HS-27A (cell line): Measurements from ENCODE around the gene TBC1D32.
"Not testable (repeated sequence)": the region's sequence is repeated elsewhere in the genome, so short reads cannot be mapped to it uniquely, and the experiment has no call there.

ENCODE experiments used
- DNase-seq: peaks from one replicate; pipeline ENCODE4 v3.0.0-alpha.2; 2012; ENCODE audit warnings: low read depth, missing footprints

Gene TBC1D32

DNA sequence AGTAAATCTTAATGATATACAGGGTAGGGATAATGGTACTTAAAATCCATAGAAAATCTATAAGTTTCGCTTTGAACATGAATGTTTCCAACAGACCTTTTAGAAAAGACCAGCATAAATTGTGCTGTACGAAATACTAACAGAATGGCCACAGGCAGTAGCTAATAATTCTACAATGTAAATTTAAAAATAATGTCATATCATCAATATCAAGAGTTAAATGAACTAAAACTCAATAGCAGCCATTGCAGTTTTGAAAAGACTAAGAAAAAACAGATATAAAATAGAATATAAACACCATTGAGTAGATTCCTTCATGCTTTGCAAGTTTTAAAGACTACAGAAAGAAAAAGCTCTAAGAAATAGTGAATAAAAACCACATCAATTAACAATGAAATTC is 14.7 kb downstream of the TBC1D32 start:
- DNase-seq, result no peak

DNA sequence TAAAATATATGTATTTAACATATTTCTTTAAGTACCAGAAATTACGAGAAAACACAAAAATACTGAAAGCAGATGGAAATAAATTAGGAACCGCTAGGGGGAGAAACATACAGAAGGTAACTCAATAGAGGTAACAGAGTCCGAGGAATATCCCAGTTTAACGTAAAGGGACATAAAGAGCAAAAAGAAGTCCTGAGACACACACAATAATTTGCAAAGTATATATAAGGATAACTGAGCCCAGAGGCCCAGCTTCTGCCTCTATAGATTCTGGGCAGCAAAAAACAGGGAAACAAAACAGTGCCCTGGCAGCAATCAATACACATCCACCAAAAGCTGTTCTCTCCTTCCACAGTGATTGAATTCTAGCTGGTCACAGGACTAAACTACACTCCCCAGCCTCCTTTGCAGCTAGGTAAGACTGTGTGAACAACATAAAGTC is 15.1 kb downstream of the TBC1D32 start:
- no peak for DNase-seq

DNA sequence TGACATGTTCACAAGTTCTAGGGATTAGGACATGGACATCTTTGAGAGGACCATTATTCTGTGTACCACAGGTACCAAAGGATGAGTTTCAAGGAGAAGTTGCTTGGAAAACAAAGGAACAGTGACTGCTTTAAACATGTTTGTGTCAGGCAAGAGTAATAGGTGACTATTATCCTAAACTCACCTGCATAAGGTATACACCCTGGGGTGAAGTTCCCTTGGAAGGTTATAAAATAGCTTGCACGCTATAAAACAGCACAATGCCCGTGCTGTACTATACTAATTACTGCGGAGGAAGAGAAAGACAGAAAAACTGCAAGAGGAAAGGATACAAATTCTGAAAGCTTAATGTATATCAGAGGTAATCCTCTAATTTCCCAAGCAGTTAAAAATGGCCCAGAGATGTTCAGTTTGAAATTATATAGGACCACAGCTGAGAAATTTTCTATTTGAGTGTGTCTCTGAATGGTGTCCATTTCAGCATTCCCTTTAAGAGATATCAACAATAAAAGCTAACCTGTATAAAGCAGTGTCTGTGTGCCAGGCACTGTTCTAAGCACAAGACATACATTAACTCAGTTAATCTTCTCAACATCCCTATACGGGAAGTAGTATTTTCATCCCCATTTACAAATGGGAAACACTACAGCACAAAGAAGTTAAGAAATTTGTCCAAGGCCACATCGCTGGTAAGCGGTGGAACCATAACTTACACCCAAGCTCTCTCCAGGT is 19.7 kb downstream of the TBC1D32 start:
- no peak for DNase-seq

DNA sequence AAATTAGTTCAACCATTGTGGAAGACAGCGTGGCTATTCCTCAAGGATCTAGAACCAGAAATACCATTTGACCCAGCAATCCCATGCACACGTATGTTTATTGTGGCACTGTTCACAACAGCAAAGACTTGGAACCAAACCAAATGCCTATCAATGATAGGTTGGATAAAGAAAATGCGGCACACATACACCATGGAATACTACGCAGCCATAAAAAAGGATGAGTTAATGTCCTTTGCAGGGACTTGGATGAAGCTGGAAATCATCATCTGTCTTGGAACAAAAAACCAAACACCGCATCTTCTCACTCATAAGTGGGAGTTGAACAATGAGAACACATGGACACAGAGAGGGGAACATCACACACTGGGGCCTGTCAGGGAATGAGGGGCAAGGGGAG is 22.5 kb downstream of the TBC1D32 start:
- not testable (repeated sequence) for DNase-seq

DNA sequence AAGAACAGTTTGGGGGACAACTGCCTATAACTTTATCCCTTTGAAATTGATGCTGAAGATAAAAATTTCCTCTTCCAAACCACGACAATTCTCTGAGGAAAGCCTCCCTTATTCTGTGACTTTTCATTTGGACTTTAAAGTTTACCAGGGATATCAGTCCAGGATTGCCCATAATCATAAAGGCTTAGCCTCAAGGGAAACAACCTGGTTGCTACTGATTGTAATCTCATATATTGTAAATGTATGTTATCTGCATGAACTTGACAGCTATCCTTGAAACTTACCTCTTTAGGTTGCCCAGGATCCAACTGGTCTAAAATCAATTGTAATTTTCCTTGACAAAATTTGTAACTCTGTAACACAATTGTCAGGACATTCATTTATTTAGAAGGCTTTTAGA is 23.8 kb downstream of the TBC1D32 start:
- DNase-seq, result no peak

DNA sequence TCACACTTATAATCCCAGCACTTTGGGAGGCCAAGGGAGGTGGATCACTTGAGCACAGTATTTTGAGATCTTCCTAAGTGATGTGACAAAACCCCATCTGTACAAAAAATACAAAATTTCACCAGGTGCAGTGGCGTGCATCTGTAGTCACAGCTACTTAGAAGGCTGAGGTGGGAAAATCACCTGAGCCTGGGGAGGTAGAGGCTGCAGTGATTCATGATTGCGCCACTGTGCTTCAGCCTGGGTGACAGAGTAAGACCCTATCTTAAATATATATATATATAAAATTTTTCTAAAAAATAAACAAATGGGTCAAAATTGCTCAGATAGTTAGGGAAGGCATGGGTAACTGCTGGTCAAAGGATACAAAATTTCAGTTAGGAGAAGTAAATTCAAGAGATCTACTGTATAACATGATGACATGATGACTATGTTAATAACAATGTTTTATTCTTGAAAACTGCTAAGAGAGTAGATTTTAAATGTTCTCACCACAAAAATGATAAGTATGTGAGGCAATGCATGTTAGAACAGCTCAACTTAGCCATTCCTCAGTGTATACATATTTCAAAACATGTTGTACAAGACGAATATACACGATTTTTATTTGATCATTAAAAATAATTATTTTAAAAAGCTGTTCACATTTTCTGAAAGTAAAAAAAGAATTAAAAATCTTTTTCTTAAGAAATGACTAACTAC is 24.4 kb downstream of the TBC1D32 start:
- DNase-seq, result peak; percentile 46

DNA sequence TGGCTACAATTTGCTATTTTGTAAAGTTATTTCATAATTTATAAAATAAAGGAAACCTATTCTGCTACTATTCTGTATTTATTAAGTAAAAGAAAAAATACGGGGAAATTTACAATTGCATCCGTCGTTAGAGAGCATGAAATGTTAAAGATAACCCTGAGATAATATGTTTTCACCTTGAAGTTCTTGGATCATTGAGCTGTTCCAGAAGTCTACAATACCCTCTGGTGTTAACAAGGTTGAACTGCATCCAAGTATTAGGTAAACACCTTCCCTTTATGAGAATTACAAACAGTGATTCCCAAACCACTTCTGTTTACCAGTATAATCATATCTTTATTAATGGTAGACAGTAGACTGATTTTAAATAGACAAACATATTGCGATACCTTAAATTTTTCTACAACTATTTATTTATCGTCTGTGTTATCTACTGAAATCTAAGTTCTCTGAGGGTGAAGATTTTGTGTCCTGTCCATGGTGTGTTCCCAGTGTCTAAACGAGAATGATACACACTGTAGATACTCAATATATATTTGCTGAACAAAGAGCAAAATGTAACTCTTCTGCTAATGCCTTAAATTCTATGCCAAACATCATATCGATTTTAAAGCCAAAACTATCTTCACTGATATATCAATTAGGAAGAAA is 28.2 kb downstream of the TBC1D32 start:
- DNase-seq, result no peak

DNA sequence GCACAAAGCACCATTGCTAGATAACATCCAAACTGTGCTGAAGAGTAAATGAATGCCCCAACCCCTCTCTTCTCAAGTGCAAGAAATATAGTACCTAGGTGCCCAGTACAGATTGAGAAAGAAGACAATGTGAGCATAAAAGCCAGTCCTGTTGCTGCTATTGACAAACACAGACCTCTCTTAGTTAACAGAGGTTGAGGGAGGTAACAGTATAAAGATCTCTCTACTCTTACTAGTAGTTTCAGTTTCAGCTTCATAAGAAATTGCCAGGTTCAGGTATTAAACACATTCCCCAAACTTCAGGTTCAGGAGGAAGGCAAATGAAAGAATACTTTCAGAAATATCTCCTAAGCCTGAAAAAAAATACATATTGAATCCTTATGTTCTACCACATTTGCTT is 31.4 kb downstream of the TBC1D32 start:
- no peak for DNase-seq

DNA sequence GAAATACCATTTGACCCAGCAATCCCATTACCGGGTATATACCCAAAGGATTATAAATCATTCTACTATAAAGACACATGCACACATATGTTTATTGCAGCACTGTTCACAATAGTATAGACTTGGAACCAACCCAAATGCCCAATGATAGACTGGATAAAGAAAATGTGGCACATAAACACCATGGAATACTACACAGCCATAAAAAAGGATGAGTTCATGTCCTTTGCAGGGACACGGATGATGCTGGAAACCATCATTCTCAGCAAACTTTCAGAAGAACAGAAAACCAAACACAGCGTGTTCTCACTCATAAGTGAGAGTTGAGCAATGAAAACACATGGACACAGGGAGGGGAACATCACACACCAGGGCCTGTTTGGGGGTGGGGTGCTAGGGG is 33.1 kb downstream of the TBC1D32 start:
- not testable (repeated sequence) for DNase-seq

DNA sequence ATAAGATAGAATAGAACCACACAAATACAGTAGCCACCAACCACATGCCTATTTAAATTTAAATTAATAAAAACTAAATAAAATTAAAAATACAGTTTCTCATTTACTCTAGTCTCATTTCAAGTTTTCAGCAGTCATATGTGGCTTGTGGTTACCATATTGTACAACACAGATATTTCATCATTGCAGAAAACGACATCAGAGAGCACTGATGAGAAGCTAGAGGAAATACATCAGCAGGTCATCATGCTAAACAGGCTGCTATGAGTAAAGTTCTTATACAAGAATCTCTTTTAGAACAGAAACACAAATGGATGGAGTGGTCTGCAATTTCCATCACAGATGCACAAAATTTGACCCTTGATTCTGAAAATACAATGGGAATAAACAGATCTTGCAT is 36.6 kb downstream of the TBC1D32 start:
- DNase-seq, result no peak

DNA sequence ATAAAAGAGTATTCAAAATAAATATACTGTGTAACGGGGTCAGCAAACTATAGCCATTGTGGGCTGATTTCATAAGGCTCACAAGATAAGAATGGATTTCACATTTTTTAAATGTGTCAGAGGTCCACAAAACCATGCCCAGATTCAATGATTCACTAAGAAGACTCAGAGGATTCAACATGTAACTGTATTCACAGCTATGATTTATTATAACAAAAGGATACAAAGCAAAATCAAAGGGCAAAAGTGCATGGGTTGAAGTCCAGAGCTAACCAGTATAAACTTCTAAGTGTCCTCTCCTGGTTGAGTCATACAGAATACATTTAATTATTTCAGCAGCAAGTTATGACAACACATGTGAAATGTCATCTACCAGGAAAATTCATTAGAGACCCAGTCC is 49.2 kb downstream of the TBC1D32 start:
- DNase-seq, result peak; percentile 3

DNA sequence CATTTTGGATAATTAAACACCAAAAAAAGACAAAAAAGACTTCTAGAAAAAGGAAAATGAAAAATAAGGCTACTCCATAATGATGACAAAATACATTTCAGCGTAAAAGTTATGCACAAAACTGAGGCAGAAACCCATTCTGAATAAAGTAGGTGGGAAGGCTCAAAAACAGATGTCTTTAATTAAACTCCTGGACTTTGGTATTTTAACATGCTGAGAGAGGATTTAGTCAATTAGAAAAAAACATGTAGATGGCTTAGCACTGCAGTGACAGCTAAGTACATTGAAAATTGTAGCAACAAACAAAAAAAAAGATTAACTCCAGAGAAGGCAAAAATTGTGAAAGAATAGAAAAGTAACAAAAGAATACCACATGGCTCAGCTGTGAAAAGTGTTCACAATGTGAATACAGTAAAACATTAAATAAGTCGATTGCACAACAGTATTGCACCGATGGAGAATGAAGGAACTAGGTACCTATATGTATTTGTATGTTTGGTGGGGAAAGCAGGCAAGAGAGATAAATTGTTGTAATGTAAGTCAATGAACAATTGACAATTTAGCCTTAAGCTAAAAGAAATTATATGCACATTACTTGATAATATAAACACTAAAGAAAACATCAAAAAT is 59.5 kb downstream of the TBC1D32 start:
- no peak for DNase-seq

DNA sequence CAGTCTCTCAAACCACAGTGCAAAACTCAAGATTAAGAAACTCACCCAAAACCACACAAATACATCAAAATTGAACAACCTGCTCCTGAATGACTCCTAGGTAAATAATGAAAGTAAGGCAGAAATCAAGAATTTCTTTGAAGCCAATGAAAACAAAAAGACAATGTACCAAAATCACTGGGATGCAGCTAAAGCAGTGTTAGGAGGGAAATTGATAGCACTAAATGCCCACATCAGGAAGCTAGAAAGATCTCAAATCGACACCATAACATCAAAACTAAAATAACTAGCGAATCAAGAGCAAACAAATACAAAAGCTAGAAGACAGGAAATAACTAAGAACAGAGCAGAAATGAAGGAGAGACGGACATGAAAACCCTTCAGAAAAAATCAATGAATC is 70.5 kb downstream of the TBC1D32 start:
- DNase-seq, result no peak

DNA sequence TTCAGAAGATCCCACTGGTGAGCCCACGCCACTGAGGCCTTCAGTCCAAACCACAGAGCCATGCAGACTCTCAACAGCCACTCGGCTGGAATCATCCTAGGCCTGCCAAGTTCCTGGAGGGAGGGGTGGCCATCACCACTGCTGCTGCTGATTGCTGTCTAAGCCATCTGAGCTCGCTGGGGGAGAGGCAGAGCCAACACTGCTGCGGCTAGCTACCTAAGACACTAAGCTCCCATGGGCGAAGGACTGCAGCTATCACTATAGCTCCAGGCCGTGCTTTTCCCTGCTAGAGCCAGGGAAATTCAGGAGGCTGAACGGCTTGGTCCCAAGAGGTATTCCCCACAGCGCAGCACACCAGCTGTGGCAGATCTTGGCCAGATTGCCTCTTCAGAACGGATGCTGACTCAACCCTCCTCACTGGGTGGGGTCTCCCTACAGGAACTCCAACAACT is 73.6 kb downstream of the TBC1D32 start:
- peak; percentile 22 for DNase-seq

DNA sequence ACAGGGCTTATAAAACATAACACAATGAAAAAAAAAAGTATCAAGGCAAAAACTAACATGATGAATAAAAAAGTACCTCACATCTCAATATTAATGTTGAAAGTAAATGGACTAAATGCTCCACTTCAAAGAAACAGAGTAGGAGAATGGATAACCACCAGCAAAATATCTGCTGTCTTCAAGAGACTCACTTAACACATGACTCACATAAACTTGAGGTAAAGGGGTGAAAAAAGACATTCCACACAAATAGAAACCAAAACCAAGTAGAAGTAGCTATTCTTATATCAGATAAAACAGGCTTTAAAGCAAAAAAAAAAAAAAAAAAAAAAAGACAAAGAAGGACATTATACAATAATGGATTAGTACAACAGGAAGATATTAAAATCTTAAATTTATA is 86.9 kb downstream of the TBC1D32 start:
- DNase-seq, result no peak

DNA sequence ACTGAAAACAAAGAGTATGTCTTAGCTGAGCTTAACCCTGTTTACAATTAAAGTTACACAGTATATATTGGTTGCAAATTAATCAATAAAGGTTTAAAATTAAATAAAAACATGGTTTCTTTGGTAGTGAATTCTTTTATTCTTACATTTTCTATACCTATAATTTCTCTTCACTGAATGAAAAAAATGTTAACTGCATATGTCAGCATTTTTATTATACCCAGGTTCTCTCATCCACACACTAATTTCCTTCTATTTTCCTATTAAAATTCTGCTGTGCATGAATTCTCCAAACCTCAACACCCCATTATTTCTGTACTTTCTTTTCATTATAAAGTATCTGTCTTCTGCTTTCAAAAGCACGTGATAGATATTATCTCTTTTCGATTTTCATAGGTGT is 91.9 kb downstream of the TBC1D32 start:
- DNase-seq, result no peak

DNA sequence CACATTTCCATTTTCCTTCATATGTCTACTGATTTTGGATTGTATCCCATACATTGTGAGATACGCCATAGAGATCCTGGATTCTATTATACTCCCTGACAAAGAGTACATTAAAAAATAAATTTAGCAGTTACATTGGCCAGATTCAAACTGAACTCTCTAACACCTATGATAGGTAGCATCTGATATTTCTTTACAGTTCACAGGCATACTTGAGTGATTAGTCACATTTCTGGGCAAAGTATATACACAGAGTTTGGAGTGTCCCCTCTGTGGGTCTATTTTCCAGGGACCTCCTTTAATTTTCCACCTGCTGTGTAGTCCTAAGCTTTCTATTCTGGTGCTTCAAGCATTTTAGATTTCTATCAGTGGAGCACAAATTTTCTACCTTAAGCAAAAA is 96.4 kb downstream of the TBC1D32 start:
- DNase-seq, result no peak

DNA sequence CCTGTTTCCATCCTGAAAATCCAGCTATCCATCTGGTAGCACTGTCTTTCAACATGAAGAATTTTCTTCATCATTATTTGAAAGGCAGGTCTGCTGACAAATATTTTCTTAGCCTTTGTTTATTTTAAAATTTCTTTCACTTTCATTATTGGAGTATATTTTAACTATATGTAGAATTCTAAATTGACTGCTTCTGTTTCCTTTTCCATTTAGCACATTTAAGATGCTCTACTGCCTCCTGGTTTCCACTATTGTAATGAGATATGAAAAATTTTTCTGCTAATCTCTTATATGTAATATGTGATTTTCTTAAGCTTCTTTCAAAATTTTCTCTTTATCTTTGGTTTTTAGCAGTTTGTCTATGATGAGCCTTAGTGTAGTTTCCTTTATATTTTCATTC is 97.3 kb downstream of the TBC1D32 start:
- no peak for DNase-seq

DNA sequence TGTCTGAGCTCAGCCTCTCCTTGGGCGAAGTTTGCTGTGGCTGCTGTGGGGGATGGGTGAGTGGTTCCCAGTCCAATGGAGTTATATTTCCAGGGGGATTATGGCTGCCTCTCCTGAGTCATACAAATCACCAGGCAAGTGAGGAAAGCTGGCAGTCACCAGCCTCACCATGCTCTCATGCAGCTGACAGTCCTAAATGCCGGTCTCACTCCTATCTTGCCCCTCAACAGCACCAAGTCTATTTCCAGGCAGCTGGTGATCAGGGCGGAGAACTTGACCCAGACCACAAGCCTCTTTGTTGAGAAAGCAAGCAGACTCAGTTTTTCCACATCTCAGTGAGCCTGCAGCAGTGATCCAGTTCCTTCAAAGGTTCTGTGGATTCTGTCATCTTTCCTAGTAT is 98.9 kb downstream of the TBC1D32 start:
- no peak for DNase-seq

DNA sequence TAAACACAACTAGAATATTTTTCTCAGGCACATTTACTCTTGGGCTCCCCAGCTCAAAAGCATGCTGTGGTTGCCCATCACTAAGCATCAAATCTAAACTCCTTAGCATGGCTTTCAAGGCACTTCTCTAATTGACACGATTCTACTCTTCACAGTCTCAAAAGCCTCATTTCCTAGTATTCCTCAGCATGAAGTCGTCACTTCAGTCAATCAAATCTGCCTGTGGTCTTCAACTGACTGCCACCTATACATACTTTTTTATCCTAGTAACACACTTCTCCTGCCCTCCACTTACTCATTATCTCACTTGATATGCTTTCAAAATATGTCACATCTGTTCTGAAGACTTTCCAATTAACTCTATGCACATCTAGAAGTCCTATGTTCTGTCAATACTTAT is 110.3 kb downstream of the TBC1D32 start:
- DNase-seq, result no peak

DNA sequence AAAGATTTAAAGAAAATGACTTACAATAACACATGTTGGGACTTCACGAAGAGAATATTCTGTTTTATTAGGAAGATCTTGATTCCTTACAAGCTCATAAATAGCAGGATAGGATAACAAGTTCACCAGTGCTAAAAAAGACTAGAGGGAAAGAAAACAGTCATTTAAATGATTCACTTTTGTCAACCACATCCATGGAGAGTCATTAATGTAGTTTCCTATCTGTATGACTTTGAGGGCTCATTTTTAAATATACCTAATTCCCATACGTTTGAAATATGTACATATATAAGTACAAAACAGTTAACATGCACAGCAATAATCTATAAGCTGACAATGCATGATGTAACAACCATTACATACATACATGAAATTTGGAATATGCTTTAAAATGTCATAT is 111.1 kb downstream of the TBC1D32 start:
- DNase-seq, result no peak

DNA sequence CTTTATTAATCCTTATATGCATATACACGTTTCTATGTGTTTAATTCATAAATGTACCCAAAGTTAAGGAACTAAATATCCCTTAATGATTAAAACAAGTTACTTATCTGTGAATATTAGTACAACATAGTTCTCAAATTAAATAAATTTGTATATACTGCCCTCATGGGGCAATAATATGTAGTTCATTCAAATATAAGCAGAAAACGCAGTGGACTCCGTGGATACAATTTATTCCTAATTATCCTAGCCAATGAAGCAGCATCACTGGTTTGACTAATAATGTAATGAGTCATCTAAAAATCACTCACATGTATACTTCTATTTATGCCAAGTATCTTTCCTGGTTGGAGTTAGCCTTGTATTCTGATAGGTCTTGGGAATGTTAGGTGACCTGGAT is 111.6 kb downstream of the TBC1D32 start:
- DNase-seq, result no peak

DNA sequence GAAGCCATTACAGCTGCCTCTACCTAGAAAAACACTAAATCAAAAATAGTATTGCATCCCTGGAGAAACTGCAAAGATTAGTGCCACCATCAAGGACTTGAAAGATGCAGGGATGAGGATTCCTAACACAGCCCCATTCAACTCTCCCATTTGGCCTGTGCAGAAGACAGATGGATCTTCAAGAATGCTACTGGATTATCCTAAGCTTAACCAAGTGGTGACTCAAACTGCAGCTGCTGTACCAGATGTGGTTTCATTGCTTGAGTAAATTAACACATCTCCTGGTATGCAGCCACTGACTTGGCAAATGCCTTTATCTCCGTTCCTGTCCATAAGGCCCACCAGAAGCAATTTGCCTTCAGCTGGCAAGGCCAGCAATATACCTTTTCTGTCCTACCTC is 117.4 kb downstream of the TBC1D32 start:
- DNase-seq, result peak; percentile 20
